Keratinocyte (primary cell): ENCODE data around the gene LRRC4.

Experiments used
- EZH2 ChIP-seq: IDR thresholded peaks from one replicate; pipeline ENCODE4 v1.6.1; 2012; ENCODE audit warnings: inconsistent platforms, mild to moderate bottlenecking, low read length, moderate library complexity
- TF ChIP-seq, protein P1 (sequence below), 3 experiments: IDR thresholded peaks in 1 of 3; conservative IDR thresholded peaks in 1 of 3; optimal IDR thresholded peaks in 1 of 3; 2 replicates in 2 of 3; 3 replicates in 1 of 3; pipeline versions ENCODE3 to v1.5.1; 2011; ENCODE audit warnings: low read length in 3 of 3, mild to moderate bottlenecking in 3 of 3, moderate library complexity in 2 of 3, control low read depth in 1 of 3, inconsistent platforms in 1 of 3; ENCODE audit not compliant: insufficient read depth in 2 of 3; ENCODE audit errors: extremely low read depth in 1 of 3

DNA sequence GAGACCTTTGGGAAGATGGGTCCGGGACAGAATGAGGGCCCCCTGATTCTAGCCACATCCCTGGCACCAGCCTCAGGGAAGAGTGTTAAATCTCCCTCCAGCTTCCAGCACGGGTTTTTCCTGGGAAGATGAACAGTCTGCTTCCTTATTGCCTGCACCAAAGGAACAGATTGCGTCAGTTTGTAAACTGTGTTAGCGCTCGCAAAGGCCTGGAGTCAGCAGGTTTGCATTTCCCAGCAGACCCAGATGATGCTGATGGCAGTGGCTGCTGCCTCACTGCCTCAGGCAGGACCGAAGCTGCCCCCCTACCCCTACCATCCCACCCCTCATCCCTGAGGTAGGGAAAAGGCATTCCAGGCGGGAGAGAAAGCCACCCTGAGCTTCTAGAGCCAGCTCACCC lies 34.6 kb upstream of the LRRC4 start:
- TF ChIP-seq, protein P1, sequence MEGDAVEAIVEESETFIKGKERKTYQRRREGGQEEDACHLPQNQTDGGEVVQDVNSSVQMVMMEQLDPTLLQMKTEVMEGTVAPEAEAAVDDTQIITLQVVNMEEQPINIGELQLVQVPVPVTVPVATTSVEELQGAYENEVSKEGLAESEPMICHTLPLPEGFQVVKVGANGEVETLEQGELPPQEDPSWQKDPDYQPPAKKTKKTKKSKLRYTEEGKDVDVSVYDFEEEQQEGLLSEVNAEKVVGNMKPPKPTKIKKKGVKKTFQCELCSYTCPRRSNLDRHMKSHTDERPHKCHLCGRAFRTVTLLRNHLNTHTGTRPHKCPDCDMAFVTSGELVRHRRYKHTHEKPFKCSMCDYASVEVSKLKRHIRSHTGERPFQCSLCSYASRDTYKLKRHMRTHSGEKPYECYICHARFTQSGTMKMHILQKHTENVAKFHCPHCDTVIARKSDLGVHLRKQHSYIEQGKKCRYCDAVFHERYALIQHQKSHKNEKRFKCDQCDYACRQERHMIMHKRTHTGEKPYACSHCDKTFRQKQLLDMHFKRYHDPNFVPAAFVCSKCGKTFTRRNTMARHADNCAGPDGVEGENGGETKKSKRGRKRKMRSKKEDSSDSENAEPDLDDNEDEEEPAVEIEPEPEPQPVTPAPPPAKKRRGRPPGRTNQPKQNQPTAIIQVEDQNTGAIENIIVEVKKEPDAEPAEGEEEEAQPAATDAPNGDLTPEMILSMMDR (optimal IDR thresholded peaks at IDR 0.05 in 1 of 3, IDR thresholded peaks at IDR 0.05 in 1 of 3, conservative IDR thresholded peaks at IDR 0.05 in 1 of 3; ENCODE audit: extremely low read depth in 1 of 3, insufficient read depth in 2 of 3, low read length in 3 of 3): no peak
- no peak for TF ChIP-seq EZH2
